HFFc6 (cell line): Measurements from ENCODE around the gene PABPN1L. TPM values are rescaled to one million over a fixed set of nuclear protein-coding genes. Genes with fewer than 3 reads are reported as not detected.

Experiments
- DNase-seq: peaks from one replicate; pipeline ENCODE4 v3.0.0-alpha.2; 2018
- H3K27ac Mint-ChIP-seq: 2 replicates; pipeline ENCODE4 v1.8.0; 2020; ENCODE audit warnings: mild to moderate bottlenecking, mixed read lengths
- H3K27me3 Mint-ChIP-seq: 2 replicates; pipeline ENCODE4 v1.8.0; 2021; ENCODE audit warnings: mild to moderate bottlenecking, moderate library complexity, mixed read lengths; ENCODE audit not compliant: insufficient read depth
- H3K36me3 Mint-ChIP-seq: 2 replicates; pipeline ENCODE4 v1.8.0; 2021; ENCODE audit warnings: low read depth, mixed read lengths
- H3K4me1 Mint-ChIP-seq: 2 replicates; pipeline ENCODE4 v1.8.0; 2020; ENCODE audit warnings: low read depth, mixed read lengths
- H3K4me3 Mint-ChIP-seq: 2 replicates; pipeline ENCODE4 v1.8.0; 2020; ENCODE audit warnings: mild to moderate bottlenecking, moderate library complexity, mixed read lengths
- H3K9me3 Mint-ChIP-seq: 2 replicates; pipeline ENCODE4 v1.8.0; 2020; ENCODE audit warnings: mild to moderate bottlenecking, mixed read lengths
- CTCF ChIP-seq: fragments of 200-600 bp; sonication (generic); IDR thresholded peaks from 2 replicates; pipeline ENCODE4 v1.5.0; 2021; ENCODE audit warnings: antibody characterized with exemption, mild to moderate bottlenecking
- total RNA-seq, 6 experiments: library from RNA; stranded (reverse); fragmentation: NEBNext Ultra II Directional; extraction: Animal tissue kit (Norgen Biotek cat#: 25700); gene quantifications; 2 replicates in 1 of 6; 3 replicates in 5 of 6; pipeline ENCODE4 v1.2.3, GENCODE V29; 2021

PABPN1L gene
- total RNA-seq, 6 experiments from 2014 or later, result not detected

GRCh38 chr16:88865742-88866141 is 718 bp downstream of the PABPN1L start:
- no peak overlapping the region for H3K4me3 Mint-ChIP-seq
- H3K36me3 Mint-ChIP-seq, result no peaks in the 10 kb centered on the region
- TF ChIP-seq CTCF, result no peak
- no peaks in the 10 kb centered on the region for H3K4me1 Mint-ChIP-seq
- H3K27me3 Mint-ChIP-seq, result peaks cover 22% of the 10 kb centered on the region
- no peaks in the 10 kb centered on the region for H3K9me3 Mint-ChIP-seq
- H3K27ac Mint-ChIP-seq, result no peak overlapping the region
- no peak for DNase-seq

- no peak for DNase-seq
- peaks cover 19% of the 10 kb centered on the region for H3K27me3 Mint-ChIP-seq
- no peak overlapping the region for H3K27ac Mint-ChIP-seq
- H3K36me3 Mint-ChIP-seq, result no peaks in the 10 kb centered on the region
- H3K9me3 Mint-ChIP-seq, result no peaks in the 10 kb centered on the region
- no peak overlapping the region for H3K4me3 Mint-ChIP-seq
- TF ChIP-seq CTCF, result no peak
- H3K4me1 Mint-ChIP-seq, result no peaks in the 10 kb centered on the region
These were observed 1.1 kb downstream of the PABPN1L start for GRCh38 chr16:88865310-88865709.

- Mint-ChIP-seq H3K27ac (no peak overlapping the region), H3K4me1 (no peaks in the 10 kb centered on the region), H3K4me3 (no peak overlapping the region), H3K36me3 (no peaks in the 10 kb centered on the region), H3K27me3 (peaks cover 11% of the 10 kb centered on the region), H3K9me3 (no peaks in the 10 kb centered on the region)
- no peak for DNase-seq
- TF ChIP-seq CTCF, result no peak
These were observed 1.9 kb downstream of the PABPN1L start for GRCh38 chr16:88864521-88864920.

GRCh38 chr16:88864099-88864498 is 2.4 kb downstream of the PABPN1L start:
- DNase-seq, result no peak
- Mint-ChIP-seq H3K36me3 (no peaks in the 10 kb centered on the region), H3K4me1 (no peaks in the 10 kb centered on the region), H3K27me3 (peaks cover 7% of the 10 kb centered on the region), H3K27ac (no peak overlapping the region), H3K9me3 (no peaks in the 10 kb centered on the region), H3K4me3 (no peak overlapping the region)
- no peak for TF ChIP-seq CTCF

GRCh38 chr16:88863426-88863825 is 3.0 kb downstream of the PABPN1L start:
- H3K27ac Mint-ChIP-seq, result no peak overlapping the region
- no peak for DNase-seq
- H3K27me3 Mint-ChIP-seq, result peaks cover 3% of the 10 kb centered on the region
- peaks cover 3% of the 10 kb centered on the region for H3K4me1 Mint-ChIP-seq
- H3K36me3 Mint-ChIP-seq, result no peaks in the 10 kb centered on the region
- H3K9me3 Mint-ChIP-seq, result no peaks in the 10 kb centered on the region
- no peak for TF ChIP-seq CTCF
- no peak overlapping the region for H3K4me3 Mint-ChIP-seq

- Mint-ChIP-seq H3K4me3 (no peak overlapping the region), H3K27me3 (peaks cover 3% of the 10 kb centered on the region), H3K4me1 (peaks cover 8% of the 10 kb centered on the region), H3K36me3 (peaks cover 1% of the 10 kb centered on the region), H3K9me3 (no peaks in the 10 kb centered on the region), H3K27ac (no peak overlapping the region)
- DNase-seq, result no peak
- TF ChIP-seq CTCF, result no peak
These were observed 3.5 kb downstream of the PABPN1L start for GRCh38 chr16:88862968-88863367.
